GOT3 (cell line): Measurements from ENCODE around the gene CYS1.
"Not testable (repeated sequence)": the region's sequence is repeated elsewhere in the genome, so short reads cannot be mapped to it uniquely, and the experiment has no call there.

ENCODE experiments used
- DNase-seq: peaks from one replicate; lab custom pipeline; 2025; ENCODE audit warnings: mixed read lengths; lab: John Stamatoyannopoulos, UW

The CYS1 gene

DNA sequence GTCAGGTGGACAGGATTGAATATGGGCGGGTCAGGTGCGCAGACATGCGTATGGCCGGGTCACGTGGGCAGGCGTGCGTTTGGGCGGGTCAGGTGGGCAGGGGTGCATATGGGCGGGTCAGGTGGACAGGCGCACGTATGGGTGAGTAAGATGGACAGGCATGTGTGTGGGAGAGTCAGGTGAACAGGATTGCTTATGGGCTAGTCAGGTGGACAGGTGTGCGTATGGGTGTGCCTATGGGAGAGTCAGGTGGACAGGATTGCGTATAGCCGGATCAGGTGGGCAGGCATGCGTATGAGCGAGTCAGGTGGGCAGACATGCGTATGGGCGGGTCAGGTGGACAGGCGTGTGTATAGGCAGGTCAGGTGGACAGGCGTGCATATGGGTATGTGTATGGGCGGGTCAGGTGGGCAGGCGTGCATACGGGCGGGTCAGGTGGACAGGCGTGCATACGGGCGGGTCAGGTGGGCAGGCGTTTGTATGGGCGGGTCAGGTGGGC is 67.2 kb downstream of the CYS1 start:
- DNase-seq: no peak

GRCh38 chr2:10012366-10012962 is 67.7 kb downstream of the CYS1 start:
- DNase-seq: not testable (repeated sequence)

- DNase-seq: not testable (repeated sequence)
Measured at GRCh38 chr2:10011606-10012325, 68.4 kb downstream of the CYS1 start.

DNA sequence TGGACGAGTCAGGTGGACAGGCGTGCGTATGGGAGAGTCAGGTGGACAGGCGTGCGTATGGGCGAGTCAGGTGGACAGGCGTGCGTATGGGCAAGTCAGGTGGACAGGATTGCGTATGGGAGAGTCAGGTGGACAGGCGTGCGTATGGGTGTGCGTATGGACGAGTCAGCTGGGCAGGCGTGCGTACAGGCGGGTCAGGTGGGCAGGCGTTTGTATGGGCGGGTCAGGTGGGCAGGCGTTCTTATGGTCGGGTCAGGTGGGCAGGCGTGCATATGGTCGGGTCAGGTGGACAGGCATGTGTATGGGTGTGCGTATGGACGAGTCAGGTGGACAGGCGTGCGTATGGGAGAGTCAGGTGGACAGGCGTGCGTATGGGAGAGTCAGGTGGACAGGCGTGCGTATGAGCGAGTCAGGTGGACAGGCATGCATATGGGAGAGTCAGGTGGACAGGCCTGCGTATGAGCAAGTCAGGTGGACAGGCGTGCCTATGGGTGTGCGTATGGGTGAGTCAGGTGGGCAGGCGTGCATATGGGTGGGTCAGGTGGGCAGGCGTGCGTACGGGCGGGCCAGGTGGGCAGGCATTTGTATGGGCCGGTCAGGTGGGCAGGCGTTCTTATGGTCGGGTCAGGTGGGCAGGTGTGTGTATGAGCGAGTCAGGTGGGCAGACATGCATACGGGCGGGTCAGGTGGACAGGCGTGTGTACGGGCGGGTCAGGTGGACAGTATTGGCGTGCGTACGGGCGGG is 69.2 kb downstream of the CYS1 start:
- not testable (repeated sequence) for DNase-seq

- DNase-seq: no peak
Measured at GRCh38 chr2:10009811-10010781, 70.1 kb downstream of the CYS1 start.

GRCh38 chr2:10009271-10009810 is 70.9 kb downstream of the CYS1 start:
- no peak for DNase-seq

DNA sequence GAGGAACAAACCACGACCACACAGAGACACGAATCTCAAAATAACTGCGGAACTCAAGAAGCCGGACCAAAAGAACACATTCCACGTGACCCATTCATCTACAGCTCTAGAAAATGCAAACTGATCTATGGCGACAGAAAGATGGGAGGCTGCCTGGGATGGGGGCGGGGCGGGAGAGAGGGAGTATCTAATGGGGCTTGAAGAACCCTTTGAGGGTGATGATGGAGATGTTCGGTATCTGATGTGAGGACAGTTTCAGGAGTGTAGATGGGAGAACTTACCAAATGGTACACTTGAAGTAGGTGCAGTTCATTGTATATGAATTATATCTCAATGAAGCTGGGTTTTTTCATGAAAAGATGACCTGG is 71.4 kb downstream of the CYS1 start:
- DNase-seq: no peak

- DNase-seq: no peak
Measured at GRCh38 chr2:10007921-10008808, 72.0 kb downstream of the CYS1 start.

DNA sequence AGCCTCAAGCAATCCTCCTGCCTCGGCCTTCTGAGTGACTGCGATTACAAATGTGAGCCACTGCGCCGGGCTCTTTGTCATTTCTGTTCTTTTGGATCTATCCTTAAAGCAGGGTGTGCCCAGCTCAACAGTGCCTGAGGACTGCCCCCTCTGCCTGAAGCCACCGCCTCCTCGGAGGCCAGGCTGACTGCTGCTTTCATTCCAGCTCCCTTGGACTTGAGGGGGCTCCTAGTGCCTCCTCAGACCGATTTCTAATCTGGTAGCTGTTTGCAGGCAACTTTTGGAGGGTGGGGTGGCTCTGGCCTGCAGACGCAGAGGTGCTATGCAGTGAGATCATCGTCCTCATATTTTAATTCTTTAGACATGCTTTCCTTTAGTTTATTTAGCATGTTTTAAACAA is 72.8 kb downstream of the CYS1 start:
- no peak for DNase-seq
